Fibroblast of villous mesenchyme (primary cell): Measurements from ENCODE around the gene CD99. TPM values are rescaled to one million over a fixed set of nuclear protein-coding genes. Genes with fewer than 3 reads are reported as not detected.
"Not testable (repeated sequence)": the region's sequence is repeated elsewhere in the genome, so short reads cannot be mapped to it uniquely, and the experiment has no call there.

Experiments used
- DNase-seq: peaks from one replicate; pipeline ENCODE4 v3.0.0-alpha.2; 2010; ENCODE audit warnings: low read depth
- H3K4me3 ChIP-seq: 2 replicates; pipeline ENCODE4 v1.5.1; 2011; ENCODE audit warnings: low read depth, mild to moderate bottlenecking, low read length
- total RNA-seq: library from RNA; depleted of rRNA; stranded (reverse); fragments of >200 nt; gene quantifications from 2 replicates; pipeline ENCODE4 v1.2.3, GENCODE V29; 2012
- TF ChIP-seq, protein P1 (sequence below): IDR thresholded peaks from 2 replicates; pipeline ENCODE4 v1.5.1; 2012; ENCODE audit warnings: low read depth, mild to moderate bottlenecking, low read length; ENCODE audit not compliant: insufficient read depth

The CD99 gene
- total RNA-seq, 1 donor, result 268 TPM

DNA sequence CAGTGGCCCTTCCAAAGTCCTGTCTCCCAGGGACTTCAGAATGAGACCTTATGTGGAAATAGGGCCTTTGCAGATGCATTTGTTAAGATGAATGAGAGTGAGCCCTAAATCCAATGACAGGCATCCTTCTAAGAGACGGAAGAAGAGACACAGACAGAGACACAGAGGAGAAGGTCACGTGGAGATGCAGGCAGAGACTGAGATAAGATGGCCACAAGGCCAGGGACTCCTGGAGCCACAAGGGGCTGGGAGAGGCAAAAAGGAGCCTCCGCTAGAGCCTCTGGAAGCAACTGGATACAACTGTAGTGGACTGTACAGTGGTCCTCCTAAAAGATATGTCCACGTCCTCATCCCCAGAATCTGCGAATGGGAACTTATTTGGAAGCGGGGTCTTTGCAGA is 19.0 kb upstream of the CD99 start:
- DNase-seq, result no peak
- TF ChIP-seq, protein P1, sequence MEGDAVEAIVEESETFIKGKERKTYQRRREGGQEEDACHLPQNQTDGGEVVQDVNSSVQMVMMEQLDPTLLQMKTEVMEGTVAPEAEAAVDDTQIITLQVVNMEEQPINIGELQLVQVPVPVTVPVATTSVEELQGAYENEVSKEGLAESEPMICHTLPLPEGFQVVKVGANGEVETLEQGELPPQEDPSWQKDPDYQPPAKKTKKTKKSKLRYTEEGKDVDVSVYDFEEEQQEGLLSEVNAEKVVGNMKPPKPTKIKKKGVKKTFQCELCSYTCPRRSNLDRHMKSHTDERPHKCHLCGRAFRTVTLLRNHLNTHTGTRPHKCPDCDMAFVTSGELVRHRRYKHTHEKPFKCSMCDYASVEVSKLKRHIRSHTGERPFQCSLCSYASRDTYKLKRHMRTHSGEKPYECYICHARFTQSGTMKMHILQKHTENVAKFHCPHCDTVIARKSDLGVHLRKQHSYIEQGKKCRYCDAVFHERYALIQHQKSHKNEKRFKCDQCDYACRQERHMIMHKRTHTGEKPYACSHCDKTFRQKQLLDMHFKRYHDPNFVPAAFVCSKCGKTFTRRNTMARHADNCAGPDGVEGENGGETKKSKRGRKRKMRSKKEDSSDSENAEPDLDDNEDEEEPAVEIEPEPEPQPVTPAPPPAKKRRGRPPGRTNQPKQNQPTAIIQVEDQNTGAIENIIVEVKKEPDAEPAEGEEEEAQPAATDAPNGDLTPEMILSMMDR, result no peak
- no peak overlapping the region for H3K4me3 ChIP-seq

DNA sequence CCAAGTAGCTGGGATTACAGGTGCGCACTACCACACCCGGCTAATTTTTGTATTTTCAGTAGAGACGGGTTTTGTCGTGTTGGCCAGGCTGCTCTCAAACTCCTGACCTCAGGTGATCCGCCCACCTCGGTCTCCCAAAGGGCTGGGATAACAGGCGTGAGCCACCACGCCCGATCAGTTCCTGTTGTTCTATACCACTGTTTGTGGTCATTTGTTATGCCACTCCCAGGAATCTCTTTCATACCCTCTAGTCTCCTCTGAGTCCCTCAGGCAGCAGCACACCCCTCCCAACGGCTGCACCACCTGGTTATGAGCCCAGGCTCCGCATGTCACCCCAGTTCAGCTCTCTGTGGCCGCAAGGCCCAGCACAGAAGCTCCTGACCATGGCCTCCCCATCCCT is 17.5 kb upstream of the CD99 start:
- no peak overlapping the region for H3K4me3 ChIP-seq
- no peak for DNase-seq
- TF ChIP-seq, protein P1, result no peak

DNA sequence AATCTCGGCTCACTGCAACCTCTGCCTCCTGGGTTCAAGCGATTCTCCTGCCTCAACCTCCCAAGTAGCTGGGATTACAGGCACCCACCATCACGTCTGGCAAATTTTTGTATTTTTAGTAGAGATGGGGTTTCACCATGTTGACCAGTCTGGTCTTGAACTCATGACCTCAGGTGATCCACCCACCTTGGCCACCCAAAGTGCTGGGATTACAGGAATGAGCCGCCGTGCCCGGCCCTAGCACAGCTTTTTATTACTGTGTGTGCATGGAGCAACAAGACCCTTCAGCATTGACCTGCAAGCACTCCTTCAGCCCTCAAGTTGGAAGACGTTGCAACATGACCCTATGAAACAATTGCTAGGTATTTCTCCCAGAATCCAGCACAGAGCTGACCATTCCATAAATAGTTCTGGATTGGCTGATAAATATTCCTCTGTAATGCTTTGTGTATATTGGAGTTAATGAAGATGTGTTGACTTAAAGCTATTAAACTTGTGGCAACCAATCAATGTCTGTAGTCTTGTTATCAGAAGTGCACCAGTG is 15.4 kb upstream of the CD99 start:
- H3K4me3 ChIP-seq, DNase-seq: not testable (repeated sequence)

DNA sequence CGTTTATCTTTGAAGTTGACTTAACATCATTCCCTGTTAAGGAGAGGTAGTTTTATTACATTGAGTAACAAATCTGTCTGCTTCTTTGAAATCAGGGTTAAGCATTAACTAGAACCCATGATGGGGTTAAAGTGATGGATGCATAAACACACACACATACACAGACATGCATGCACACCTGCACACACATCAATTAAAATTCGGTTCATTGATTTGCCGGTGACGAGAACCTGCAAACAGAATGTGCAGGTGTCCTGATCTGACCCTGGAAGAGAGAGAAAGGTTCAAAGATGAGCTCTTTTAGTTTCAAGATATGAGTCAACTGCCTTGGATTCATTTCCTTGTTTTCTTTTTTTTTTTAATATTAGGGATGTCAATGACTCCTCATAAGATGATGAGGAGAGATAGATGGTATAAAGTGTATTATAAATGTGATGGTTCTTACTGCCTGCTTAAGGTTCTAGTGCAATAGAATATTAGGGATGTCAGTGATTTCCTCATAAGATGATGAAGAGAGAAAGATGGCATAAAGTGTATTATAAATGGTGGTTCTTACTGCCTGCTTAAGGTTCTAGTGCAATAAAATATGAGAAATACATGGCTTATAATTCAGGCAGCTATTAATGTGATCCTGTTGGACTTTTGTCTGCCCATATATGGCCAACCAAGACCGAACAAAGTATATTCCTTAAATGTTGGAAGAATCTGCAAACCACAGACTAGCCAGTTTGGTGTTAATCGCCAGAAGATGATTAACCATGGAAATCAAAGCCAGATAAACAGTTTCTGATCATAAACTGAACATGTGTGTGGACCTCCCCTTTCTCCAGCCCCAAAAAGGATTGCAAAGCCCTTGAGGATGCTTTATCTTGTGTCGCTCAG is 14.1 kb upstream of the CD99 start:
- DNase-seq, result no peak

DNA sequence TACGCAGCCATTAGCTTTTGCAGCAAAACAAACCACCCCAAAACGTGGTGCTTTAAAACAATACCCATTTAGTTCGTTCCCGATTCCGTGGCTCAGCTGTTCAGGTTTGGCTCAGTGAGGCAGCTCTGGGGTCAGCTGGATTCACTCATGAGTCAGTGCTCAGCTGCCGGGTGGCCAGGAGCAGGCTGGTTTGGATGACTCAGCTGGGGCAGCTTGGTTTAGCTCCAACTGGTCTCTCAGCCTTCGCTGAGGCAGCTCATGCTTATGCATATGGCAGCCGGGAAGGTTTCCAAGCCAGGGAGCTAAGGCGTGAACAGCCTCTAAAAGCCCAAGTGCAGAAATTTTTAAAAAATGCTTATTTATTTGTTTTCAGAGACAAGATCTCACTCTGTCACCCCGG is 13.3 kb upstream of the CD99 start:
- TF ChIP-seq, protein P1, result no peak
- peak overlapping the region; percentile 3 for H3K4me3 ChIP-seq

More for the DNA sequence above, 14.1 kb upstream of the CD99 start:
- TF ChIP-seq, protein P1, result no peak
- peak overlapping the region; percentile 3 for H3K4me3 ChIP-seq

DNA sequence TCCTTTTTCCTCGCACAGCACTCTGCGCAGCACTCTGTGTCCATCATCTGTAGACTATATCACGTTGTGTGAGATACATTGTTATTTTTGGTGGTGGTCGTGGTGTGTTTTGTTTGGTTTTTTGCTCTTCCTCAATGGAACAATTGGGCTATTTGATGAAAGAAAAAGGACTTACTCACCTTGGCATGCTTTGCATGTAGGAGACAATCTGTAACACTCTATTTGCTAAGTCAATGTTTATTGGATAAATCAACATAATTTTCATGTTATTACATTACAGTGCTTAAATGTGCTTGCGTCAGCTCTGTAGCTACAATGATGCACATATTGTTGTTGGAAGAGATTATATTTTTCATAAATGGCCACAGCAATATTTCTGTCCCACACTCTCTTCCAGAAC is 12.5 kb upstream of the CD99 start:
- TF ChIP-seq, protein P1, result no peak
- H3K4me3 ChIP-seq, result no peak overlapping the region
- DNase-seq, result no peak

More for the DNA sequence above, 13.3 kb upstream of the CD99 start:
- DNase-seq, result peak; percentile 97

DNA sequence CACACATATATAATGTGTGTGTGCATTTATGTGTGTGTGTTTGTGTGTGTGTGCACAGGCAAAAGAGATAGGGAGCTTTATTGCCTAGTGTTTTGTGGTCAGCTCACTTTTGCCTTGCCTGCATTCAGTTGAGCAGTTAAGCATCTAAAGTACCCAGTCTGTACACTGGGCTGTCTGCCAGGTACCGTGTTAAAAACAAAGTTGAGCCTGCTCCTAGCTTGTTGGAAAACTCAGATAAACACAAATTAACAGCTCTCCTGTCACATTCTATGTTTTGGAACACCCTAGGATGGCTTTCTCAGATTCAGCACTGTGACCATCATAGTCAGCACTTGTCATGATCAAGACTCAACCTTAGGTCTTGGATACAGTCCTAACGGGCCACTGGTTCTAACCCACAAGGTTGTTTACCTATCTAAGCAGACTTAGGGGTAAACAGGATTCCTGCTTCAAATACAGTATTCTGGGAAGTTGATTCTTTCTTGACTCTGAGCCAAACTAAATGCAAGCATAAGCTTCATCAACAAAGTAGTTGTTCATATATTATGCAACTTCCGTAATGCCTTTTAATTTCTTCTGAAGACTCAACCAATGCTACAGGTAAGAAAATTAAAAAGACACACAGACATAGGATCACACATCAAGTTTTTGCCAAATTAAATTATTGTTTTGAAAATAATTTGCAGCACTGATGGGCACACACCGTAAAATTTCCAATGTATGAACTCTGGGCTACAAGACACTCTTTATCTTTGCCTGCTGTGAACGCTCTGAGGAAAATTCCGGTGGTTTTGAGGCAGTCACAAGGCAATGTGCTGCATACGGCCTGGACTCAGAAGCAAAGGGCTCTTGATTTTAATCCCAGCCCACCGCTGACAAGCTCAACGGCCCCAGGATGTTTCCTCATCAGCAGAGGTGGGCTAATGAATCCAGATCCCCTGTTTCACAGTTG is 11.3 kb upstream of the CD99 start:
- peak; percentile 91 for DNase-seq
- H3K4me3 ChIP-seq, result no peak overlapping the region
- TF ChIP-seq, protein P1, result no peak
